Adrenal gland (tissue), 12 donors: Measurements from ENCODE around the gene PDZRN3. TPM values are rescaled to one million over a fixed set of nuclear protein-coding genes. Genes with fewer than 3 reads are reported as not detected.
A peak's percentile ranks its signal among the peaks of the same experiment; 100 is the strongest.

Experiments
- DNase-seq, 7 donors: peaks; one replicate each; pipeline ENCODE4 v3.0.0-alpha.2; 2019 to 2020
- H3K27ac ChIP-seq, 5 donors: fragments of 200-600 bp; sonication (generic) in 4 of 5; 1 replicate in 3 of 5; 2 replicates in 2 of 5; pipeline versions ENCODE4 v1.5.1 to v1.8.0; 2016 to 2020; ENCODE audit warnings: mild to moderate bottlenecking in 1 of 5
- H3K27me3 ChIP-seq: fragments of 200-600 bp; 2 replicates; pipeline ENCODE4 v1.8.0; 2021
- H3K36me3 ChIP-seq, 2 donors: fragments of 200-600 bp; replicated peaks in 1 of 2; 1 replicate in 1 of 2; 2 replicates in 1 of 2; pipeline versions ENCODE4 v1.5.1 to v1.8.0; 2018 to 2022
- H3K4me1 ChIP-seq, 2 donors: fragments of 200-600 bp; replicated peaks in 1 of 2; 1 replicate in 1 of 2; 2 replicates in 1 of 2; pipeline versions ENCODE4 v1.5.1 to v1.8.0; 2018 to 2021
- H3K4me3 ChIP-seq, 4 donors: fragments of 200-600 bp; sonication (generic) in 3 of 4; one replicate each; pipeline ENCODE4 v1.5.1; 2016 to 2018
- H3K9me3 ChIP-seq, 3 donors: fragments of 200-600 bp; sonication (generic) in 1 of 3; replicated peaks in 1 of 3; 1 replicate in 2 of 3; 2 replicates in 1 of 3; pipeline versions ENCODE4 v1.5.1 to v1.8.0; 2016 to 2021
- POLR2A ChIP-seq, 2 donors: fragments of 450-650 bp; IDR thresholded peaks; one replicate each; pipeline ENCODE4 v1.6.1; 2017; ENCODE audit warnings: antibody characterized with exemption in 2 of 2, mild to moderate bottlenecking in 2 of 2, moderate library complexity in 1 of 2
- WGBS, 4 donors: extraction: QIAGEN DNeasy Blood & Tissue Kit in 2 of 4; methylation state at CpG; one replicate each; pipeline versions ENCODE4 v1.1.5 to v1.1.7; 2013 to 2017; 5-methylcytosine and 5-hydroxymethylcytosine counted together
- intact Hi-C, 2 donors: fragments of 100-400 bp; cut with DNase I; formaldehyde crosslinking; loops; one replicate each; pipeline versions ENCODE4 v1.14.1 to v1.15.0; 2022 to 2023
- polyA plus RNA-seq, 3 donors: library from polyadenylated mRNA; stranded (reverse); fragments of 200-250 nt in 2 of 3; fragments of 350-450 nt in 1 of 3; fragmentation: Illumina TruSeq in 1 of 3; extraction: RNeasy Lipid Tissue Mini Kit (QIAGEN cat#74804) in 1 of 3; gene quantifications; one replicate each; pipeline ENCODE4 v1.2.3, GENCODE V29; 2013 to 2014
- total RNA-seq, 9 donors: library from RNA; depleted of rRNA in 4 of 9; stranded (reverse); fragments of >200 nt in 4 of 9; fragments of 120-200 nt in 1 of 9; fragmentation: NEBNext Ultra II Directional in 1 of 9; extraction: Animal tissue kit (Norgen Biotek cat#: 25700) in 1 of 9; gene quantifications; one replicate each; pipeline versions ENCODE4 v1.1.0 to v1.2.4, GENCODE V29; 2013 to 2023
- TF ChIP-seq, protein P1 (sequence below), 6 experiments: fragments of 450-650 bp in 4 of 6; fragments of 200-600 bp in 2 of 6; sonication (generic) in 1 of 6; IDR thresholded peaks; 1 replicate in 5 of 6; 2 replicates in 1 of 6; pipeline versions ENCODE4 v1.5.1 to v1.8.0; 2016 to 2021; ENCODE audit warnings: antibody characterized with exemption in 6 of 6, mild to moderate bottlenecking in 2 of 6, moderate library complexity in 1 of 6
- donor health status: healthy with polysubstance abuse.
- donor health status: Bipolar disorder and iron deficiency.
- donor health status: DM: yes; HTN: yes; CAD: no.
- donor health status: DM: no; HTN: no; CAD: no.
- donor health status: DM: no; HTN: no; CAD: no.
- donor health status: DM: yes; HTN: yes; CAD: no.

The PDZRN3 gene
- total and polyA plus RNA-seq, 12 donors = 11.5 to 126 (median 64.1) TPM

DNA sequence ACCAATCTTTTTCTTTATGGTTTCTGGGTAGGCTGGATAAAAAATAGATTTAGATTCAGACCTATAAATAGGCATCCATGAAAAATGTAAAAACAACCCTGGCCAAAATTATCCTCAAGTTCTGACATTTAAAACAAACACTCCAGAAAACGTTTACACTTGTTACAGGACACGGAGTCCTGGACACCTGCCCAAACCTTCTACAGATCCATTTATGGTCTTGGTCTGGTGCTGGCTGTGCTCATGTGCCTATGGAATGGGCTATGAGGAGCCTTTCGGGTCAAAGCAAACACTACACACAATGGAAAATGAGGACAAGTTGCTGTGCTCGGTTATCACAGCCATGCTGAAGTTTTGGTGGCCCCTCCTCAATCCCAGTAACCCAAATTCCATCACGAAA, 108.1 kb downstream of the PDZRN3 start:
- Histone ChIP-seq H3K9me3 (no peaks in the 10 kb centered on the region), H3K36me3 (no peaks in the 10 kb centered on the region), H3K4me1 (no peaks in the 10 kb centered on the region), H3K27me3 (no peaks in the 10 kb centered on the region), H3K4me3 (no peak overlapping the region), H3K27ac (peak overlapping the region in 1 of 5 donors; percentile 27)
- intact Hi-C loops = loop anchor here in 1 of 2 donors (10.0 kb wide), 1 partner anchor 108 kb away; the partner anchor contains the start of gene PDZRN3
- DNase-seq = no peak
- TF ChIP-seq, protein P1, sequence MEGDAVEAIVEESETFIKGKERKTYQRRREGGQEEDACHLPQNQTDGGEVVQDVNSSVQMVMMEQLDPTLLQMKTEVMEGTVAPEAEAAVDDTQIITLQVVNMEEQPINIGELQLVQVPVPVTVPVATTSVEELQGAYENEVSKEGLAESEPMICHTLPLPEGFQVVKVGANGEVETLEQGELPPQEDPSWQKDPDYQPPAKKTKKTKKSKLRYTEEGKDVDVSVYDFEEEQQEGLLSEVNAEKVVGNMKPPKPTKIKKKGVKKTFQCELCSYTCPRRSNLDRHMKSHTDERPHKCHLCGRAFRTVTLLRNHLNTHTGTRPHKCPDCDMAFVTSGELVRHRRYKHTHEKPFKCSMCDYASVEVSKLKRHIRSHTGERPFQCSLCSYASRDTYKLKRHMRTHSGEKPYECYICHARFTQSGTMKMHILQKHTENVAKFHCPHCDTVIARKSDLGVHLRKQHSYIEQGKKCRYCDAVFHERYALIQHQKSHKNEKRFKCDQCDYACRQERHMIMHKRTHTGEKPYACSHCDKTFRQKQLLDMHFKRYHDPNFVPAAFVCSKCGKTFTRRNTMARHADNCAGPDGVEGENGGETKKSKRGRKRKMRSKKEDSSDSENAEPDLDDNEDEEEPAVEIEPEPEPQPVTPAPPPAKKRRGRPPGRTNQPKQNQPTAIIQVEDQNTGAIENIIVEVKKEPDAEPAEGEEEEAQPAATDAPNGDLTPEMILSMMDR (IDR thresholded peaks at IDR 0.05) = no peak
- no peak for TF ChIP-seq POLR2A (IDR thresholded peaks at IDR 0.05)
- 53 to 67% (median 59%) methylated on average over 5 of the region's 5 CpGs for WGBS, 4 donors

DNA sequence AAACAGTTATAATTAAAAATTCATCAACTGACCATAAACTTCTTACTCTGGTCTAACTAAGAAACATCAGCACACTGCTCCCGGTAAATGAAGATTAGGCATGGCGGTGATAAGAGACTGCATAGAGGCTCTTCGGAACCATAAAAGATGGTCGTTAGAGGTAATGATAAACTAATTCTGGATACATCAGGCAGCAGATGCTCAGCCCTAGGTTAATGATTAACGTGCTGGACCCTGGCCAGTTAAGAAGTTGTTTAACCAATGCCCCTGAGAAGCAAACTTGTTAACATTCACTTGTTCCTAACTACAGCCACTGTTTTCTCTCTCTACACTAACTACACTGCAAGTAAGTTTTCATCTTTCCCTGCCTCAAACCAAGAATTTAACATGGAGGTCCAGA, 111.5 kb downstream of the PDZRN3 start:
- Histone ChIP-seq H3K9me3 (no peaks in the 10 kb centered on the region), H3K36me3 (no peaks in the 10 kb centered on the region), H3K27me3 (no peaks in the 10 kb centered on the region), H3K4me1 (peaks cover 0 to 12% of the 10 kb centered on the region in 2 donors), H3K4me3 (no peak overlapping the region), H3K27ac (no peak overlapping the region)
- no peak for TF ChIP-seq POLR2A (IDR thresholded peaks at IDR 0.05)
- TF ChIP-seq, protein P1 (IDR thresholded peaks at IDR 0.05) = no peak
- no peak for DNase-seq
- intact Hi-C loops = loop anchor here in 1 of 2 donors (5.0 to 10.0 kb wide), 2 partner anchors 112 to 259 kb away; partner anchors contain the start of gene PDZRN3
- WGBS, 4 donors = 77 to 89% (median 82%) methylated on average over 5 of the region's 5 CpGs

DNA sequence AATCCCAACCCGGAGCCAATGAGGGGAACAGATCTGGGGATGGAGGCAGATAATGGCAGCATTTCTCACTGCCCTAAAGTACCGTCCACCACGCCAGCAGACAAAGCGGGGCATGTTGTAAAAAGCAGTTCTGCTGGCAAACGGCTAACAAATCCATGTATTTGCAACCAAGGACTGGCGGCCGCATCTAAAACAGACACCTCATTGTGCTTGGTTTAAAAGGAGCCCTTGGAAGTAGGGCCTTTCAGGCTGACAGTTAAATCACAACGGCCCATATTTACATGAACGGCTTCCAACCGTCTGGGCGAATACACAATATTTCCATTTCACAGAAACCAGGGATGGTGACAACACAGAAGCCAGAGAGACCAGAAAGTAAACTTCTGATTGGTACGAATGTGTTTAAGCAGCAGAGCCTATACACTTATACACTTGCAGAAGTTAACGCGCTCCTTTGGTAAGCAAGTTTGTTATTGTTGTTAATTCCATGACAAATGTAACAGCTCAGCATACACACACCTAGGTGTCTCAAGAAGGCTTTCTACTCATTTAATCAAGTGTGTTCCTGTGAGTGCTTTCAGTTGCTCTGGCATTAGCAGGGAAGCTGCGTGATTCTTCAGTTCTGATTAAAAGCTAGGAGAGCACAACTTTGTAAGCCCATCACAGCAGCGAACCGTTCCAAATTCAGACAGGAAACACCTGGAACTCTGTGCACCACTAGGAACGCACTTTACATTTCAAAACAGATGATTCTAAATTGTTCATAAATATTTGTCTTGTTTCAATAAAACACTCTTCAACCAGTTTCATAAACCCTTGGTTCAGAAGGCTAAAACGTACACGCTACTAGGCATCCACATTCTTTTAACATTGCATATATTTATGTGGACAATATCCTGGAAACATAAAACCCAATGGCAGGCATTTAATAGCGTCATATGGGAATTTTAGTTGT, 112.9 kb downstream of the PDZRN3 start:
- Histone ChIP-seq H3K27me3 (no peaks in the 10 kb centered on the region), H3K4me3 (no peak overlapping the region), H3K4me1 (peaks cover 0 to 12% of the 10 kb centered on the region in 2 donors), H3K27ac (no peak overlapping the region), H3K36me3 (no peaks in the 10 kb centered on the region), H3K9me3 (no peaks in the 10 kb centered on the region)
- 75 to 83% (median 79%) methylated on average over 21 of the region's 21 CpGs for WGBS, 4 donors
- intact Hi-C loops = loop anchor here in 1 of 2 donors (5.0 to 10.0 kb wide), 2 partner anchors 113 to 260 kb away; partner anchors contain the start of gene PDZRN3
- DNase-seq = no peak
- no peak for TF ChIP-seq POLR2A (IDR thresholded peaks at IDR 0.05)
- TF ChIP-seq, protein P1 (IDR thresholded peaks at IDR 0.05) = no peak

DNA sequence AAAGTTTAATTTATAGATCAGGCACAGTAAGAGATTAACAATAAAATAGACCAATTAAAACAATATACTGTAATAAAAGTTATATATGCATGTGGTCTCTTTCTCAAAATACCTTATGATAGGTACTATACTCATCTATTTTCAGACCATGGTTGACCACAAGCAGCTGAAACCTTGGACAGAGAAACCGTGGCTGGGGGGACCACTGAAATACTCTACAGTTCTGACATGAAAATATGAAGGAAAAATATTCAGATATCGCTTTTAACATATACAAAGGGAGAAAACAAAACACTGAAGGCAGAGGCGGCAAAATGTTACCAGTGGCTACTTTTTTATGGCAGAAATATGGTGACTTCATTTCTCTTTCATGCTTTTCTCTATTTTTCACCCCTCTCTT, 114.0 kb downstream of the PDZRN3 start:
- no peak overlapping the region for H3K27ac ChIP-seq
- peaks cover 0 to 12% of the 10 kb centered on the region in 2 donors for H3K4me1 ChIP-seq
- no peaks in the 10 kb centered on the region for H3K36me3 ChIP-seq
- DNase-seq = no peak
- no peaks in the 10 kb centered on the region for H3K27me3 ChIP-seq
- 85 to 95% (median 91%) methylated on average over 3 of the region's 3 CpGs for WGBS, 4 donors
- H3K9me3 ChIP-seq = no peaks in the 10 kb centered on the region
- TF ChIP-seq, protein P1 (IDR thresholded peaks at IDR 0.05) = no peak
- no peak for TF ChIP-seq POLR2A (IDR thresholded peaks at IDR 0.05)
- H3K4me3 ChIP-seq = no peak overlapping the region
- intact Hi-C loops = loop anchor here in 1 of 2 donors (5.0 to 10.0 kb wide), 2 partner anchors 114 to 262 kb away; partner anchors contain the start of gene PDZRN3
